NB4 (cell line): ENCODE measurements around the gene ATP2B3.

Experiments used
- POLR2A ChIP-seq: IDR thresholded peaks from 2 replicates; pipeline ENCODE4 v1.6.1; 2011; ENCODE audit warnings: mild to moderate bottlenecking; ENCODE audit not compliant: insufficient read length; ENCODE audit errors: extremely low read depth
- TF ChIP-seq, protein P1 (sequence below): IDR thresholded peaks from one replicate; pipeline ENCODE4 v1.5.1; 2012; ENCODE audit warnings: low read depth, low read length

DNA sequence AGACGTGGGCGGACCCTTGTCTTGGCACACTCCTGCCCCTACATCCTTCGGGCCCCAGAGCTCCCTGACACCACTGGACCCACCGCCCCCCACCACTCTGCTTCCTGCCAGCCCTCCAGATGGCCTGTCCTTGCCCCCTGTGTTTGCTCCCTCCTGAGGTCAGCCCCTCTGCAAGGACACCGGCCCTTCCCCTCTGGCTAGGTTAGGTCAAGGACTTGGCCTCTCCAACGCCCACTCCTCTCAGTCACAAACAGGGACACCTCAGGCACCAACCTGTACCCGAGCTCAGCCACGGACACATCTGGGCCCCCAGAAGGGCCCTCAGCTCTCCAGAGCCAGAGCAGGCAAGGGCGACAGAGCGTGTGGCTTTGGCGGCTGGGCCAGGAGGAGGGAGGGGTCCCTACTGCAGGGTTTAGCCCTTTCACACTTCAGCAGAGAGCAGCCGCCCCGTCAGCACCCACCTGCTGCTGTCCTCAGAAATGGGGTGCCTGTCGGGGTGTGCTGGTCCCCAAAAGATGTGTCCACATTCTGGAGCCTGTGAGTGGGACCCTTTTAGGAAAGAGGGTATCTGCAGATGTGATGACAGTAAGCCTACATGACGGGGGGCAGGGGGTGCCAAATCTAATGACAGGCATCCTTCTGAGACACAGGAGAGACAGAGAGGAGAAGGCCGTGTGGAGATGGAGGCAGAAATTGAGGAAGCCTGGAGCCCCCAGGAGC is 106.0 kb downstream of the ATP2B3 start:
- no peak for TF ChIP-seq POLR2A
- TF ChIP-seq, protein P1, sequence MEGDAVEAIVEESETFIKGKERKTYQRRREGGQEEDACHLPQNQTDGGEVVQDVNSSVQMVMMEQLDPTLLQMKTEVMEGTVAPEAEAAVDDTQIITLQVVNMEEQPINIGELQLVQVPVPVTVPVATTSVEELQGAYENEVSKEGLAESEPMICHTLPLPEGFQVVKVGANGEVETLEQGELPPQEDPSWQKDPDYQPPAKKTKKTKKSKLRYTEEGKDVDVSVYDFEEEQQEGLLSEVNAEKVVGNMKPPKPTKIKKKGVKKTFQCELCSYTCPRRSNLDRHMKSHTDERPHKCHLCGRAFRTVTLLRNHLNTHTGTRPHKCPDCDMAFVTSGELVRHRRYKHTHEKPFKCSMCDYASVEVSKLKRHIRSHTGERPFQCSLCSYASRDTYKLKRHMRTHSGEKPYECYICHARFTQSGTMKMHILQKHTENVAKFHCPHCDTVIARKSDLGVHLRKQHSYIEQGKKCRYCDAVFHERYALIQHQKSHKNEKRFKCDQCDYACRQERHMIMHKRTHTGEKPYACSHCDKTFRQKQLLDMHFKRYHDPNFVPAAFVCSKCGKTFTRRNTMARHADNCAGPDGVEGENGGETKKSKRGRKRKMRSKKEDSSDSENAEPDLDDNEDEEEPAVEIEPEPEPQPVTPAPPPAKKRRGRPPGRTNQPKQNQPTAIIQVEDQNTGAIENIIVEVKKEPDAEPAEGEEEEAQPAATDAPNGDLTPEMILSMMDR: no peak
